Central memory CD8-positive, alpha-beta T cell (primary cell): ENCODE measurements around the gene KISS1R.
A peak's percentile ranks its signal among the peaks of the same experiment; 100 is the strongest.

Experiments
- ATAC-seq: fragments of 150-1000 bp; cut with Tn5 transposase; replicated peaks from 2 replicates; pipeline ENCODE4 v1.10.0; 2022; ENCODE audit warnings: mild to moderate bottlenecking, moderate FRiP score, moderate number of reproducible peaks; ENCODE audit not compliant: poor library complexity, severe bottlenecking; ENCODE audit errors: extremely low read depth
- DNase-seq, 2 donors: peaks; one replicate each; pipeline ENCODE4 v3.0.0; 2021; ENCODE audit warnings: low spot score in 2 of 2
- H3K27ac Mint-ChIP-seq: one replicate; pipeline ENCODE4 v1.8.0; 2022; ENCODE audit warnings: low read depth, mild to moderate bottlenecking, moderate library complexity, mixed read lengths
- H3K27me3 Mint-ChIP-seq: one replicate; pipeline ENCODE4 v1.8.0; 2022; ENCODE audit warnings: mixed read lengths
- H3K36me3 Mint-ChIP-seq: one replicate; pipeline ENCODE4 v1.8.0; 2022; ENCODE audit warnings: mild to moderate bottlenecking, moderate library complexity, mixed read lengths; ENCODE audit not compliant: insufficient read depth
- H3K4me1 Mint-ChIP-seq: one replicate; pipeline ENCODE4 v1.8.0; 2022; ENCODE audit warnings: mixed read lengths
- H3K4me3 Mint-ChIP-seq: one replicate; pipeline ENCODE4 v1.8.0; 2022; ENCODE audit warnings: mild to moderate bottlenecking, moderate library complexity, mixed read lengths
- H3K9me3 Mint-ChIP-seq: one replicate; pipeline ENCODE4 v1.8.0; 2022; ENCODE audit warnings: mixed read lengths

Gene KISS1R

DNA sequence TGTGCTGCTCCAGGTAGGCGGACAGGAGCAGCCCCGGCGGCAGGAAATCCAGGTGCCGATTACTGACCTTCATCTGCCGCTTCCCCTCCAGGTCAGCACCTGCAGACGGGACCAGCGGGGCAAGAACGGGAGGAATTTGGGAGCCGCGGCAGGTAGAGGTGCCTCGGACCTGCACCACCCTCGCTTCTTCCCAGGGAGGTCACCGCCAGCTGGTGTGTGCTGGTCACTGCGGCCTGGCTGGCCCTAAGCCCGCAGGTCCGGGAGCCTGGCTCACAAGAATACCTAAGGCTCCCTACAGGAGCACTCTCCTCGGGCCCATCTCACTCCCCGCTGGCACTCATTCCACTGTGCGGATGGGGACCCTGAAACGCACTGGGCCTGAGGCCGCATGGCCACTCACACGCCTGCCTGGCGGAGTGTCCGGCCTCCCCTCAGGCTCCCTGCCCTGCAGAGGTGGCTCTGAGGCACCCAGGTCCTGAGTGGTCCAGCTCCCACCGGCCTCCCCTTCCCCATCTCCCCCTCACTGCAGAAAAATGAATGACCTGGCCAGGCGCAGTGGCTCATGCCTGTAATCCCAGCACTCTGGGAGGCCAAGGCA, 19.6 kb upstream of the KISS1R start:
- ATAC-seq: no peak
- Mint-ChIP-seq H3K4me1 (peaks cover 13% of the 10 kb centered on the region), H3K27me3 (no peaks in the 10 kb centered on the region)

GRCh38 chr19:898663-899062, 18.5 kb upstream of the KISS1R start:
- Mint-ChIP-seq H3K27me3 (no peaks in the 10 kb centered on the region), H3K36me3 (peaks cover 39% of the 10 kb centered on the region), H3K4me3 (no peak overlapping the region), H3K9me3 (no peaks in the 10 kb centered on the region), H3K27ac (peak overlapping the region; percentile 59), H3K4me1 (peaks cover 4% of the 10 kb centered on the region)
- no peak for ATAC-seq
- no peak for DNase-seq

More for the DNA sequence above, 19.6 kb upstream of the KISS1R start:
- no peak overlapping the region for H3K4me3 Mint-ChIP-seq
- no peak for DNase-seq
- H3K9me3 Mint-ChIP-seq: no peaks in the 10 kb centered on the region
- H3K36me3 Mint-ChIP-seq: peaks cover 45% of the 10 kb centered on the region
- H3K27ac Mint-ChIP-seq: no peak overlapping the region

GRCh38 chr19:899336-900042, 17.6 kb upstream of the KISS1R start:
- no peaks in the 10 kb centered on the region for H3K9me3 Mint-ChIP-seq
- no peaks in the 10 kb centered on the region for H3K27me3 Mint-ChIP-seq
- no peak overlapping the region for H3K27ac Mint-ChIP-seq
- peaks cover 6% of the 10 kb centered on the region for H3K4me1 Mint-ChIP-seq
- ATAC-seq (no peak), DNase-seq (no peak)
- peaks cover 34% of the 10 kb centered on the region for H3K36me3 Mint-ChIP-seq
- no peak overlapping the region for H3K4me3 Mint-ChIP-seq

- DNase-seq (no peak), ATAC-seq (no peak)
- peak overlapping the region; percentile 35 for H3K27ac Mint-ChIP-seq
- H3K4me3 Mint-ChIP-seq: no peak overlapping the region
- peaks cover 36% of the 10 kb centered on the region for H3K36me3 Mint-ChIP-seq
- H3K4me1 Mint-ChIP-seq: peaks cover 7% of the 10 kb centered on the region
- H3K27me3 Mint-ChIP-seq: no peaks in the 10 kb centered on the region
- H3K9me3 Mint-ChIP-seq: no peaks in the 10 kb centered on the region
Measured at GRCh38 chr19:900043-900301, 17.2 kb upstream of the KISS1R start.

- peak overlapping the region; percentile 35 for H3K27ac Mint-ChIP-seq
Measured at GRCh38 chr19:900302-901111, 16.6 kb upstream of the KISS1R start.

DNA sequence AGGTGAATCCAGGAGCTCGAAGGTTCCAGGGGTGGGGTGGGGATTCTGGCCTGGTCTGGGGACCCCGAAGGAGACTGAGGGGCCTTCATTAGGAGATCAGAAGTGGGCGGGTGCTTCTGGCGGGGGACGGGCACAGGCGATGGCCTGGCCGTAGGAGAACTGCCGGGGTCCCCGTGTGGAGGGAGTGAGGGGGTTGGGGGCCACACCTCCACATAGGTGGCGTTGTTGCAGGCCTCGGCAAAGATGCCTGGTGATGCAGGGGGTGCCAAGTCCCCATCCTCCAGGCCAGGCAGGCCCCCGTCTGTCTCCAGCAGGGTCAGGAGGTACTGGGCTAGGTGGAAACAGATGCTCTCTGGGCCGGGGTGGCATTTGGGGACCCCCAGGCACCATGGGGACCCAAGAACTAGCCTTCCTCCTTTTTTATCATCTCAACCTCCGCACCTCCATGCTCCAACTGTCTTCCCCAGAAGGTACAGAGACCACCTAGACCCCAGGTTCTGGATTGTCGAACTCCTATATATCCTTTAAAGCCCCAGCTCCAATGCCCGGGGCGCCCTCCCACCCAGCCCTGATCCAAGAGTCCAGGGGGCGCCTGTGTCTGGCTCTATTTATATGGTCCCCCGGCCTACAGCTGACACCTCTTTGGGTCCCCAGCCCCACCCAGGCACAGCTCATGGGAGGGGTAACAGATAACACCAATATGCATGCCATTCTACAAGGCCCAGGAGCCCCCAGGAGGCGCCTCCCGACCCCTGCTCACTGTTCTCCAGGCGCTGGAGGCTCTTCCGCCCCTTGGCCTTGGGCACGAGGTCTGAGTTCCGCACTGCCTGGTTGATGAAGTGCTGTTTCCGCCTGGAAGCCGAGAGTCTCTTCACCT, 15.7 kb upstream of the KISS1R start:
- Mint-ChIP-seq H3K36me3 (peaks cover 29% of the 10 kb centered on the region), H3K4me1 (peaks cover 7% of the 10 kb centered on the region), H3K27me3 (no peaks in the 10 kb centered on the region), H3K4me3 (no peak overlapping the region), H3K27ac (no peak overlapping the region), H3K9me3 (no peaks in the 10 kb centered on the region)
- ATAC-seq (no peak), DNase-seq (no peak)

More at GRCh38 chr19:900302-901111, 16.6 kb upstream of the KISS1R start:
- H3K27me3 Mint-ChIP-seq: no peaks in the 10 kb centered on the region
- H3K4me1 Mint-ChIP-seq: peaks cover 7% of the 10 kb centered on the region
- H3K4me3 Mint-ChIP-seq: no peak overlapping the region
- no peaks in the 10 kb centered on the region for H3K9me3 Mint-ChIP-seq
- peaks cover 36% of the 10 kb centered on the region for H3K36me3 Mint-ChIP-seq
- DNase-seq (no peak), ATAC-seq (peak; percentile 65)

GRCh38 chr19:902093-902370, 15.1 kb upstream of the KISS1R start:
- ATAC-seq (no peak), DNase-seq (no peak)
- Mint-ChIP-seq H3K4me3 (no peak overlapping the region), H3K9me3 (no peaks in the 10 kb centered on the region), H3K36me3 (peaks cover 25% of the 10 kb centered on the region), H3K27me3 (no peaks in the 10 kb centered on the region), H3K4me1 (peaks cover 7% of the 10 kb centered on the region), H3K27ac (no peak overlapping the region)

- Mint-ChIP-seq H3K27me3 (no peaks in the 10 kb centered on the region), H3K4me1 (peaks cover 7% of the 10 kb centered on the region), H3K27ac (no peak overlapping the region), H3K4me3 (no peak overlapping the region), H3K9me3 (no peaks in the 10 kb centered on the region), H3K36me3 (peaks cover 26% of the 10 kb centered on the region)
- ATAC-seq (no peak), DNase-seq (no peak)
Measured at GRCh38 chr19:902446-903226, 14.5 kb upstream of the KISS1R start.

DNA sequence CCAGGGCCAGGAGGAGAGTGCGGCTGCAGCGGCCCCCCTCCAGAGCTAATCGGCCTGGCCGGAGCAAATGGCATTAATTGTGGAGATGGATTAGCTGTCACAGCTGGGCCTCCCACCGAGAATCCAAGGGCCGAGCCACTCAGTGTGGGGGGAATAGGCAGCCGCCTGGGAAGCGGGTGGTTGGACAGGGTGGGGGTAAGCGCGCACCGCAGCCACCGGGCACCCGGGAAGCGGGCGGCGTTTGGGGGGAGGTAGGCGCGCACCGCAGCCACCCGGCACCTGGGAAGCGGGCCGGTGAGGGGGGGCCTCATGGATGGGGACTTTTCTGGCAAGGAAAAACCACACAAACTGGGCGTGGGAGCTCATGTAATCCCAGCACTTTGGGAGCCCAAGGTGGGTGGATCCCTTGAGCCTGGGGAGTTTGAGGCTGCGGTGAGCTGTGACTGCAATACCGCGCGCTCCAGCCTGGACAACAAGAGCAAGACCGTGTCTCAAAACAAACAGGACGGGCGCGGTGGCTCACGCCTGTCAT, 13.8 kb upstream of the KISS1R start:
- Mint-ChIP-seq H3K4me1 (peaks cover 7% of the 10 kb centered on the region), H3K9me3 (no peaks in the 10 kb centered on the region), H3K36me3 (peaks cover 20% of the 10 kb centered on the region), H3K27ac (peak overlapping the region; percentile 70), H3K27me3 (no peaks in the 10 kb centered on the region), H3K4me3 (no peak overlapping the region)
- DNase-seq (no peak), ATAC-seq (no peak)

GRCh38 chr19:904545-904944, 12.6 kb upstream of the KISS1R start:
- Mint-ChIP-seq H3K27me3 (no peaks in the 10 kb centered on the region), H3K9me3 (no peaks in the 10 kb centered on the region), H3K36me3 (peaks cover 23% of the 10 kb centered on the region), H3K4me1 (peaks cover 19% of the 10 kb centered on the region), H3K27ac (peak overlapping the region; percentile 70), H3K4me3 (no peak overlapping the region)
- ATAC-seq (no peak), DNase-seq (no peak)

DNA sequence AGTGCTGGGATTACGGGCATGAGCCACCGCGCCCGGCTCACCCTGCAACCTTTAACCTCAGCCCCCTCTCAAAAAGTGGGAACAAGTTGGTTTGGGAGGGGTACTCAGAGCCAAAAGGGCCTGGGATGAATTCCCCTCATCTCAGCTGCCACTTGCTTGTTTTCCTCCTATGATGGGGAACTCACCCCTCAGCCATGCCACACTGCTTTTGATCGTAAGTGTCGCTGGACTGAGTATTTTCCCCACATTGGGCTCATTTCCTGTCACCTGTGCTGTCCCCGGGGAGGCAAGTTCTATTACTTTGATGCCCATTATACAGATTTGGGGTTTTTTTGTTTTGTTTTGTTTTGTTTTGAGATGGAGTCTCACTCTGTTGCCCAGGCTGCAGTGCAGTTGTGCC, 10.7 kb upstream of the KISS1R start:
- no peak for DNase-seq
- ATAC-seq: no peak
- peaks cover 24% of the 10 kb centered on the region for H3K4me1 Mint-ChIP-seq
- H3K27me3 Mint-ChIP-seq: no peaks in the 10 kb centered on the region
- H3K27ac Mint-ChIP-seq: peak overlapping the region; percentile 67
- no peaks in the 10 kb centered on the region for H3K9me3 Mint-ChIP-seq
- peaks cover 24% of the 10 kb centered on the region for H3K36me3 Mint-ChIP-seq
- H3K4me3 Mint-ChIP-seq: peak overlapping the region; percentile 32
